ENCODE measurements around the gene KAT2A.

- TF ChIP-seq MAX (CRISPR knock-in tag; IDR thresholded peaks at IDR 0.05): no peak
- no peak for TF ChIP-seq CTCF (IDR thresholded peaks at IDR 0.05)
- TF ChIP-seq FOXP1 (CRISPR knock-in tag; IDR thresholded peaks at IDR 0.05; ENCODE audit: borderline replicate concordance): no peak
- TF ChIP-seq ZNF281 (CRISPR knock-in tag; IDR thresholded peaks at IDR 0.05): no peak
- no peak for TF ChIP-seq KAT7 (CRISPR knock-in tag; IDR thresholded peaks at IDR 0.05; ENCODE audit: borderline replicate concordance)
Measured at GRCh38 chr17:42071810-42072209, 49.4 kb downstream of the KAT2A start.
